GM23338 (cell line): ENCODE measurements around the gene GLTP.

Experiments used
- CREB1 ChIP-seq: fragments of 250-450 bp; sonication (Bioruptor Pico); IDR thresholded peaks from 2 replicates; pipeline ENCODE4 v1.5.0; 2020; ENCODE audit warnings: low read depth, mild to moderate bottlenecking, moderate library complexity
- EZH2 ChIP-seq: fragments of 200-600 bp; sonication (generic); IDR thresholded peaks from one replicate; pipeline ENCODE4 v1.8.0; 2017; ENCODE audit warnings: antibody characterized with exemption, mild to moderate bottlenecking, low read depth; ENCODE audit not compliant: unreplicated experiment
- EZH2phosphoT487 ChIP-seq: fragments of 200-600 bp; sonication (generic); IDR thresholded peaks from one replicate; pipeline ENCODE4 v1.8.1; 2018; ENCODE audit warnings: antibody characterized with exemption; ENCODE audit not compliant: unreplicated experiment
- JUNB ChIP-seq: IDR thresholded peaks from one replicate; pipeline ENCODE4 v1.6.1; 2016; ENCODE audit warnings: antibody characterized with exemption; ENCODE audit not compliant: unreplicated experiment
- NANOG ChIP-seq: IDR thresholded peaks from 2 replicates; pipeline ENCODE4 v1.6.1; 2016; ENCODE audit warnings: antibody characterized with exemption, borderline replicate concordance
- POLR2AphosphoS5 ChIP-seq: IDR thresholded peaks from 2 replicates; pipeline ENCODE4 v1.6.1; 2016; ENCODE audit warnings: antibody characterized with exemption, low read depth
- STAT1 ChIP-seq: IDR thresholded peaks from one replicate; pipeline ENCODE4 v1.6.1; 2016; ENCODE audit warnings: antibody characterized with exemption; ENCODE audit not compliant: unreplicated experiment
- ZNF114 ChIP-seq: fragments of 250-450 bp; sonication (Bioruptor Pico); IDR thresholded peaks from 2 replicates; pipeline ENCODE4 v1.5.0; 2020; ENCODE audit warnings: mild to moderate bottlenecking, moderate library complexity
- TF ChIP-seq, protein P1 (sequence below), 2 experiments: fragments of 200-600 bp in 1 of 2; sonication (generic) in 1 of 2; conservative IDR thresholded peaks; 2 replicates each; pipeline versions ENCODE4 v1.5.1 to v1.6.1; 2016 to 2017; ENCODE audit warnings: antibody characterized with exemption in 2 of 2, low read depth in 2 of 2, mild to moderate bottlenecking in 2 of 2, moderate library complexity in 1 of 2
- TF ChIP-seq, protein P2 (sequence below): IDR thresholded peaks from one replicate; pipeline ENCODE4 v1.6.1; 2018; ENCODE audit warnings: antibody characterized with exemption; ENCODE audit not compliant: unreplicated experiment
- TF ChIP-seq, protein P3 (sequence below): IDR thresholded peaks from 2 replicates; pipeline ENCODE4 v1.6.1; 2016; ENCODE audit warnings: antibody characterized with exemption

DNA sequence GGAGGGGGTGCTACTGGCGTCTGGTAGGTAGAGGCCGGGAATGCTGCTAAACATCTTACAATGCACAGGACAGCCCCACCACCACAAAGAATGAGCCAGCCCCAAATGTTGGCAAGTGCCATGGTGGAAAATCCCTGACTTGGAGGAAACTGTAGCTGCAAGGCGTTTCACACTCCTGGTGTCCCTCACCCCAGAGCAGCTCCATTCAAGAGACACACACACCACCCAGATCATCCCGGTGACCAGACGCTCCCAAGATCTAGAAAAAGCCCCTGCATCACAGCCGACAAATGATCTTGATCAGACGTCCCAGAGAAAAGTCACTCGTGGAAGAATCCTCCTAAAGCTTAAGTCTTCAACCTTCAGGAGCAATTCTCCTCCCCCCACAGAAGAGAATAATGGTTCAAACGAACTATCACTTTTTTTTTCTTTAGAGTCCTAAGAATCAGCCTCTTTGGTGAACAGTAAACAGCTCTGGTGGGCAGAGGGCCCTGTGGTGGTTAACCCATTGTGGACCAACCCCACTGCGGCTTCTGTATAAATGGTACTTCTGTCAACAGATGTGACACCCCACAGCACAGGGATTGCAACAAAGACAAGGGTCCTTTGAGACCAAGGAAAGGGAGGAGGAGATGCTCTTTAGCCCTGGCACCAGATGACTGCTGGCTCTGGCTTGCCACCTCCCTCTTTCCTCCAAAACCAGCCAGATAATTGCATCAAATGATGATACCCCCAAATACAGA, 2.7 kb downstream of the GLTP start:
- TF ChIP-seq JUNB (no peak), STAT1 (no peak), EZH2 (no peak), NANOG (no peak), POLR2AphosphoS5 (no peak), CREB1 (CRISPR knock-in tag) (no peak), EZH2phosphoT487 (no peak), ZNF114 (CRISPR knock-in tag) (no peak)
- TF ChIP-seq, protein P1, sequence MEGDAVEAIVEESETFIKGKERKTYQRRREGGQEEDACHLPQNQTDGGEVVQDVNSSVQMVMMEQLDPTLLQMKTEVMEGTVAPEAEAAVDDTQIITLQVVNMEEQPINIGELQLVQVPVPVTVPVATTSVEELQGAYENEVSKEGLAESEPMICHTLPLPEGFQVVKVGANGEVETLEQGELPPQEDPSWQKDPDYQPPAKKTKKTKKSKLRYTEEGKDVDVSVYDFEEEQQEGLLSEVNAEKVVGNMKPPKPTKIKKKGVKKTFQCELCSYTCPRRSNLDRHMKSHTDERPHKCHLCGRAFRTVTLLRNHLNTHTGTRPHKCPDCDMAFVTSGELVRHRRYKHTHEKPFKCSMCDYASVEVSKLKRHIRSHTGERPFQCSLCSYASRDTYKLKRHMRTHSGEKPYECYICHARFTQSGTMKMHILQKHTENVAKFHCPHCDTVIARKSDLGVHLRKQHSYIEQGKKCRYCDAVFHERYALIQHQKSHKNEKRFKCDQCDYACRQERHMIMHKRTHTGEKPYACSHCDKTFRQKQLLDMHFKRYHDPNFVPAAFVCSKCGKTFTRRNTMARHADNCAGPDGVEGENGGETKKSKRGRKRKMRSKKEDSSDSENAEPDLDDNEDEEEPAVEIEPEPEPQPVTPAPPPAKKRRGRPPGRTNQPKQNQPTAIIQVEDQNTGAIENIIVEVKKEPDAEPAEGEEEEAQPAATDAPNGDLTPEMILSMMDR (conservative IDR thresholded peaks at IDR 0.05; ENCODE audit: low read depth in 2 of 2), result no peak
- TF ChIP-seq, protein P2, sequence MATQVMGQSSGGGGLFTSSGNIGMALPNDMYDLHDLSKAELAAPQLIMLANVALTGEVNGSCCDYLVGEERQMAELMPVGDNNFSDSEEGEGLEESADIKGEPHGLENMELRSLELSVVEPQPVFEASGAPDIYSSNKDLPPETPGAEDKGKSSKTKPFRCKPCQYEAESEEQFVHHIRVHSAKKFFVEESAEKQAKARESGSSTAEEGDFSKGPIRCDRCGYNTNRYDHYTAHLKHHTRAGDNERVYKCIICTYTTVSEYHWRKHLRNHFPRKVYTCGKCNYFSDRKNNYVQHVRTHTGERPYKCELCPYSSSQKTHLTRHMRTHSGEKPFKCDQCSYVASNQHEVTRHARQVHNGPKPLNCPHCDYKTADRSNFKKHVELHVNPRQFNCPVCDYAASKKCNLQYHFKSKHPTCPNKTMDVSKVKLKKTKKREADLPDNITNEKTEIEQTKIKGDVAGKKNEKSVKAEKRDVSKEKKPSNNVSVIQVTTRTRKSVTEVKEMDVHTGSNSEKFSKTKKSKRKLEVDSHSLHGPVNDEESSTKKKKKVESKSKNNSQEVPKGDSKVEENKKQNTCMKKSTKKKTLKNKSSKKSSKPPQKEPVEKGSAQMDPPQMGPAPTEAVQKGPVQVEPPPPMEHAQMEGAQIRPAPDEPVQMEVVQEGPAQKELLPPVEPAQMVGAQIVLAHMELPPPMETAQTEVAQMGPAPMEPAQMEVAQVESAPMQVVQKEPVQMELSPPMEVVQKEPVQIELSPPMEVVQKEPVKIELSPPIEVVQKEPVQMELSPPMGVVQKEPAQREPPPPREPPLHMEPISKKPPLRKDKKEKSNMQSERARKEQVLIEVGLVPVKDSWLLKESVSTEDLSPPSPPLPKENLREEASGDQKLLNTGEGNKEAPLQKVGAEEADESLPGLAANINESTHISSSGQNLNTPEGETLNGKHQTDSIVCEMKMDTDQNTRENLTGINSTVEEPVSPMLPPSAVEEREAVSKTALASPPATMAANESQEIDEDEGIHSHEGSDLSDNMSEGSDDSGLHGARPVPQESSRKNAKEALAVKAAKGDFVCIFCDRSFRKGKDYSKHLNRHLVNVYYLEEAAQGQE, result no peak
- TF ChIP-seq, protein P3, sequence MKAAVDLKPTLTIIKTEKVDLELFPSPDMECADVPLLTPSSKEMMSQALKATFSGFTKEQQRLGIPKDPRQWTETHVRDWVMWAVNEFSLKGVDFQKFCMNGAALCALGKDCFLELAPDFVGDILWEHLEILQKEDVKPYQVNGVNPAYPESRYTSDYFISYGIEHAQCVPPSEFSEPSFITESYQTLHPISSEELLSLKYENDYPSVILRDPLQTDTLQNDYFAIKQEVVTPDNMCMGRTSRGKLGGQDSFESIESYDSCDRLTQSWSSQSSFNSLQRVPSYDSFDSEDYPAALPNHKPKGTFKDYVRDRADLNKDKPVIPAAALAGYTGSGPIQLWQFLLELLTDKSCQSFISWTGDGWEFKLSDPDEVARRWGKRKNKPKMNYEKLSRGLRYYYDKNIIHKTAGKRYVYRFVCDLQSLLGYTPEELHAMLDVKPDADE, result no peak
